ENCODE measurements around the gene PHACTR1.

Gene PHACTR1

DNA sequence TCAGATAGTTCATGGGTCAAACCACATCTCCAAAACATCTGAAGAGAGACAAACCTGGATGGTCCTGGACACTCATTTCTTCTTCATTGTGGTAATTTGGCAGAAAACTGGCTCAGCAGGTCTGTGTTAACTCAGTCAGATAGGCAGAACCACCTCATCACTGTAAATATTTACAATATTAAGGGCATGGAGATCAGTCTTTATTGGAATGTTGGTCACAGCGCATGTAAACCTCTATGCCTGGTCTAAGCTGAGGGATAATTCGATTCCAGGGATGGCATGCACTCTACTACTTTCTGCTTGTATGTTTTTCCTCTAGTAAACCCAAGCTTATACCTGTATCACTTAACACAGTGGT is 615.8 kb downstream of the PHACTR1 start:
- H3K27ac ChIP-seq = no peak overlapping the region
- CTCF ChIA-PET = interaction anchor here (0.6 to 1.0 kb wide), 5 partner anchors 23 to 981 kb away, joined by 3 to 4 read pairs (median 3); no protein-coding TSS in a partner anchor
- POLR2A ChIA-PET (ENCODE audit: low non-redundant PET) = no interaction called here
- TF ChIP-seq, protein P1, sequence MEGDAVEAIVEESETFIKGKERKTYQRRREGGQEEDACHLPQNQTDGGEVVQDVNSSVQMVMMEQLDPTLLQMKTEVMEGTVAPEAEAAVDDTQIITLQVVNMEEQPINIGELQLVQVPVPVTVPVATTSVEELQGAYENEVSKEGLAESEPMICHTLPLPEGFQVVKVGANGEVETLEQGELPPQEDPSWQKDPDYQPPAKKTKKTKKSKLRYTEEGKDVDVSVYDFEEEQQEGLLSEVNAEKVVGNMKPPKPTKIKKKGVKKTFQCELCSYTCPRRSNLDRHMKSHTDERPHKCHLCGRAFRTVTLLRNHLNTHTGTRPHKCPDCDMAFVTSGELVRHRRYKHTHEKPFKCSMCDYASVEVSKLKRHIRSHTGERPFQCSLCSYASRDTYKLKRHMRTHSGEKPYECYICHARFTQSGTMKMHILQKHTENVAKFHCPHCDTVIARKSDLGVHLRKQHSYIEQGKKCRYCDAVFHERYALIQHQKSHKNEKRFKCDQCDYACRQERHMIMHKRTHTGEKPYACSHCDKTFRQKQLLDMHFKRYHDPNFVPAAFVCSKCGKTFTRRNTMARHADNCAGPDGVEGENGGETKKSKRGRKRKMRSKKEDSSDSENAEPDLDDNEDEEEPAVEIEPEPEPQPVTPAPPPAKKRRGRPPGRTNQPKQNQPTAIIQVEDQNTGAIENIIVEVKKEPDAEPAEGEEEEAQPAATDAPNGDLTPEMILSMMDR (conservative IDR thresholded peaks at IDR 0.05; ENCODE audit: low read depth) = no peak
- no peak for DNase-seq (ENCODE audit: low spot score)

DNA sequence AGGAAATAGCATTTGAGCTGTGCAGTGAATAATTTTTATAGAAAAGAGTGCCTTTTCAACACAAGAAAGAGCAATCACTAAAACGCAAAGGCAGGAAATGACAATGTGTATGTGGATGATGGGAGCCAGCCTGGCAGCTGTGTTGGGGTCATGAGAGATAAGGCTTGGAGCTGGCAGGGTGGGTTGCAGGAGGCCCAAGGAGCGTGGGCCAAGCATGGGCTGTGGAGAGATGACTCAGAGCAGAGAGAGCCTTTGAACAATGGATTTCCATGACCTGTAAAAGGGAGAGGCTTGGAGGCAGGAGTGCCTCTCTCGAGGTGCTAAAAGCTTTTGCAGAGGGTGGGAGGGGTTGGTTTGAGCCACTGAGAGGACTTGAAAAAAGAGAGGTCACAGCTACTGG is 618.4 kb downstream of the PHACTR1 start:
- no peak for DNase-seq (ENCODE audit: low spot score)
- CTCF ChIA-PET = interaction anchor here (0.6 to 0.8 kb wide), 2 partner anchors 32 to 142 kb away, joined by 3 to 5 read pairs; no protein-coding TSS in a partner anchor
- TF ChIP-seq, protein P1 (conservative IDR thresholded peaks at IDR 0.05; ENCODE audit: low read depth) = no peak
- H3K27ac ChIP-seq = no peak overlapping the region
- POLR2A ChIA-PET (ENCODE audit: low non-redundant PET) = no interaction called here

DNA sequence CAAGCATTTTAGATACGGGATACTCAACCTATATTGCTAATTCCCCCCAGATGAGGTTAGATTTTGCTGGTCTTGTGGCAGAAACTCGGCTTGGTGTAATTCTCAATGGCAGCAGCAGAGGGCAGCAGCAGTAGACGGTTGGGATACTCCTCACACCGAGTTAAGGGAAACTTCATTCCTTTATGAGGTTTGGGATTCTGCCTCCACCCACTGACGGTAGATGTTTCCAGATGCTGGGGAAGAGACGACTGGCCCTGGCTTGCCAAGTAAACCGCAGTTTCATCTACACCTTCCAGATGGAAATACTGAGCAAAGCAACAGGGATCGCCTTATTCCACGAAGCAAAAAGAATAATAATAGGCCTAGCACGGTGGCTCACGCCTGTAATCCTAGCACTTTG is 620.0 kb downstream of the PHACTR1 start:
- H3K27ac ChIP-seq = peak overlapping the region; percentile 65
- DNase-seq (ENCODE audit: low spot score) = peak; percentile 80
- ChIA-PET POLR2A (ENCODE audit: low non-redundant PET) (no interaction called here), CTCF (no interaction called here)
- TF ChIP-seq, protein P1 (conservative IDR thresholded peaks at IDR 0.05; ENCODE audit: low read depth) = peak; percentile 90

DNA sequence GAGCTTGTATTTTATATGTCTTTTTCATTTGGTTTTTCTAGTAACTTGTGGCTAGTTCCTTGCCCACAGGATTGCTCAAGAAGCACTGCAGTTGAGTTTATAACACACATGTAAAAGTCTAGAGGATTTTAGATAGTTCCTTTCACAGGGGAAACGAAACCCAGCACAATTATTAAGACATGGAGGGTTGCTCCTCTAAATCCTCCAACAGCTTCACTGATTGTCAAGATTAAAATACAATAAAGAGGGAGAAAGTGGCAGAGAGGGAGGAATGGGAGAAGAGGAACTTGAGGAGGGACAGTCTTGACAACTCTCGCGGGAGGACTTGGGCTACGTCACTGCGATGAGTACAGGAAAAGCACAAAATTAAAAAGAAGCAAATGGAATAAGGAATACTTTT is 621.5 kb downstream of the PHACTR1 start:
- no peak for DNase-seq (ENCODE audit: low spot score)
- TF ChIP-seq, protein P1 (conservative IDR thresholded peaks at IDR 0.05; ENCODE audit: low read depth) = no peak
- POLR2A ChIA-PET (ENCODE audit: low non-redundant PET) = interaction anchor here (1.1 kb wide), 1 partner anchor 236 kb away, joined by 5 read pairs; the partner anchor contains the start of gene SIRT5
- H3K27ac ChIP-seq = no peak overlapping the region
- CTCF ChIA-PET = interaction anchor here (0.6 to 1.0 kb wide), 3 partner anchors 200 to 288 kb away, joined by 3 to 9 read pairs (median 4); no protein-coding TSS in a partner anchor
